Measurements from ENCODE around the gene RCN2.

RCN2 gene

GRCh38 chr15:76991048-76991447 lies 59.5 kb downstream of the RCN2 start:
- H3K36me3 ChIP-seq (ENCODE audit: insufficient read depth, low read length), result no peaks in the 10 kb centered on the region

GRCh38 chr15:76991741-76992645 lies 60.4 kb downstream of the RCN2 start:
- Histone ChIP-seq H3K9me3 (ENCODE audit: low read length) (no peaks in the 10 kb centered on the region), H3K9ac (ENCODE audit: low read length) (no peak overlapping the region), H3K4me1 (ENCODE audit: insufficient read depth, low read length) (peaks cover 13% of the 10 kb centered on the region)

More at GRCh38 chr15:76991048-76991447, 59.5 kb downstream of the RCN2 start:
- no peaks in the 10 kb centered on the region for H3K9me3 ChIP-seq (ENCODE audit: low read length)
- peaks cover 7% of the 10 kb centered on the region for H3K4me1 ChIP-seq (ENCODE audit: insufficient read depth, low read length)
- H3K9ac ChIP-seq (ENCODE audit: low read length), result no peak overlapping the region
- no peak overlapping the region for H3K27ac ChIP-seq (ENCODE audit: low read depth, low read length)
- no peaks in the 10 kb centered on the region for H3K27me3 ChIP-seq (ENCODE audit: control insufficient read depth in 1 of 2, insufficient read depth in 2 of 2, low read length in 2 of 2)
- no peak overlapping the region for H3K4me3 ChIP-seq (ENCODE audit: low read depth in 1 of 2, low read length in 2 of 2)

GRCh38 chr15:76993114-76993725 lies 61.7 kb downstream of the RCN2 start:
- Histone ChIP-seq H3K4me3 (ENCODE audit: low read depth in 1 of 2, low read length in 2 of 2) (no peak overlapping the region), H3K27me3 (ENCODE audit: control insufficient read depth in 1 of 2, insufficient read depth in 2 of 2, low read length in 2 of 2) (no peaks in the 10 kb centered on the region), H3K4me1 (ENCODE audit: insufficient read depth, low read length) (peaks cover 15% of the 10 kb centered on the region), H3K9ac (ENCODE audit: low read length) (no peak overlapping the region), H3K9me3 (ENCODE audit: low read length) (no peaks in the 10 kb centered on the region), H3K27ac (ENCODE audit: low read depth, low read length) (no peak overlapping the region), H3K36me3 (ENCODE audit: insufficient read depth, low read length) (no peaks in the 10 kb centered on the region)

More at GRCh38 chr15:76991741-76992645, 60.4 kb downstream of the RCN2 start:
- Histone ChIP-seq H3K4me3 (ENCODE audit: low read depth in 1 of 2, low read length in 2 of 2) (no peak overlapping the region), H3K36me3 (ENCODE audit: insufficient read depth, low read length) (no peaks in the 10 kb centered on the region), H3K27ac (ENCODE audit: low read depth, low read length) (no peak overlapping the region), H3K27me3 (ENCODE audit: control insufficient read depth in 1 of 2, insufficient read depth in 2 of 2, low read length in 2 of 2) (no peaks in the 10 kb centered on the region)

- Histone ChIP-seq H3K27me3 (ENCODE audit: control insufficient read depth in 1 of 2, insufficient read depth in 2 of 2, low read length in 2 of 2) (no peaks in the 10 kb centered on the region), H3K36me3 (ENCODE audit: insufficient read depth, low read length) (no peaks in the 10 kb centered on the region), H3K27ac (ENCODE audit: low read depth, low read length) (no peak overlapping the region), H3K4me1 (ENCODE audit: insufficient read depth, low read length) (peaks cover 15% of the 10 kb centered on the region), H3K9ac (ENCODE audit: low read length) (no peak overlapping the region), H3K9me3 (ENCODE audit: low read length) (no peaks in the 10 kb centered on the region), H3K4me3 (ENCODE audit: low read depth in 1 of 2, low read length in 2 of 2) (no peak overlapping the region)
Measured at GRCh38 chr15:76994001-76994400, 62.5 kb downstream of the RCN2 start.

- peak overlapping the region; percentile 12 for H3K27ac ChIP-seq (ENCODE audit: low read depth, low read length)
- no peak overlapping the region for H3K9ac ChIP-seq (ENCODE audit: low read length)
- peaks cover 15% of the 10 kb centered on the region for H3K4me1 ChIP-seq (ENCODE audit: insufficient read depth, low read length)
- H3K4me3 ChIP-seq (ENCODE audit: low read depth in 1 of 2, low read length in 2 of 2), result no peak overlapping the region
- no peaks in the 10 kb centered on the region for H3K27me3 ChIP-seq (ENCODE audit: control insufficient read depth in 1 of 2, insufficient read depth in 2 of 2, low read length in 2 of 2)
- no peaks in the 10 kb centered on the region for H3K9me3 ChIP-seq (ENCODE audit: low read length)
- no peaks in the 10 kb centered on the region for H3K36me3 ChIP-seq (ENCODE audit: insufficient read depth, low read length)
Measured at GRCh38 chr15:76994496-76994895, 62.9 kb downstream of the RCN2 start.

GRCh38 chr15:76994971-76995945 lies 63.7 kb downstream of the RCN2 start, which contains the start of gene PSTPIP1:
PSTPIP1 (plus strand) TSS chr15:76995126; CDS start chr15:76995574, 448 bp downstream.
- Histone ChIP-seq H3K9ac (ENCODE audit: low read length) (no peak within 1 kb of the TSS), H3K4me1 (ENCODE audit: insufficient read depth, low read length) (peaks cover 15% of the 10 kb centered on the region), H3K4me3 (ENCODE audit: low read depth in 1 of 2, low read length in 2 of 2) (peak within 1 kb of the TSS in 1 of 2 donors; percentile 22), H3K9me3 (ENCODE audit: low read length) (no peaks in the 10 kb centered on the region), H3K36me3 (ENCODE audit: insufficient read depth, low read length) (no peaks in the 10 kb centered on the region), H3K27me3 (ENCODE audit: control insufficient read depth in 1 of 2, insufficient read depth in 2 of 2, low read length in 2 of 2) (no peaks in the 10 kb centered on the region), H3K27ac (ENCODE audit: low read depth, low read length) (peak within 1 kb of the TSS; percentile 12)

- H3K27ac ChIP-seq (ENCODE audit: low read depth, low read length), result peak overlapping the region; percentile 17
- no peaks in the 10 kb centered on the region for H3K9me3 ChIP-seq (ENCODE audit: low read length)
- H3K36me3 ChIP-seq (ENCODE audit: insufficient read depth, low read length), result no peaks in the 10 kb centered on the region
- H3K4me3 ChIP-seq (ENCODE audit: low read depth in 1 of 2, low read length in 2 of 2), result peak overlapping the region in 1 of 2 donors; percentile 22
- no peak overlapping the region for H3K9ac ChIP-seq (ENCODE audit: low read length)
- H3K27me3 ChIP-seq (ENCODE audit: control insufficient read depth in 1 of 2, insufficient read depth in 2 of 2, low read length in 2 of 2), result no peaks in the 10 kb centered on the region
- H3K4me1 ChIP-seq (ENCODE audit: insufficient read depth, low read length), result peaks cover 15% of the 10 kb centered on the region
Measured at GRCh38 chr15:76996076-76996525, 64.6 kb downstream of the RCN2 start.

GRCh38 chr15:76996526-76997401 lies 65.2 kb downstream of the RCN2 start:
- Histone ChIP-seq H3K4me1 (ENCODE audit: insufficient read depth, low read length) (peaks cover 15% of the 10 kb centered on the region), H3K9ac (ENCODE audit: low read length) (no peak overlapping the region), H3K9me3 (ENCODE audit: low read length) (no peaks in the 10 kb centered on the region), H3K4me3 (ENCODE audit: low read depth in 1 of 2, low read length in 2 of 2) (no peak overlapping the region), H3K27me3 (ENCODE audit: control insufficient read depth in 1 of 2, insufficient read depth in 2 of 2, low read length in 2 of 2) (no peaks in the 10 kb centered on the region), H3K36me3 (ENCODE audit: insufficient read depth, low read length) (no peaks in the 10 kb centered on the region), H3K27ac (ENCODE audit: low read depth, low read length) (peak overlapping the region; percentile 17)

- Histone ChIP-seq H3K4me1 (ENCODE audit: insufficient read depth, low read length) (peaks cover 15% of the 10 kb centered on the region), H3K9ac (ENCODE audit: low read length) (no peak overlapping the region)
Measured at GRCh38 chr15:76998663-76999285, 67.2 kb downstream of the RCN2 start.

GRCh38 chr15:76999996-77000395 lies 68.4 kb downstream of the RCN2 start:
- H3K36me3 ChIP-seq (ENCODE audit: insufficient read depth, low read length), result no peaks in the 10 kb centered on the region
- no peak overlapping the region for H3K4me3 ChIP-seq (ENCODE audit: low read depth in 1 of 2, low read length in 2 of 2)
- H3K27me3 ChIP-seq (ENCODE audit: control insufficient read depth in 1 of 2, insufficient read depth in 2 of 2, low read length in 2 of 2), result no peaks in the 10 kb centered on the region
- H3K4me1 ChIP-seq (ENCODE audit: insufficient read depth, low read length), result peaks cover 15% of the 10 kb centered on the region
- H3K9me3 ChIP-seq (ENCODE audit: low read length), result no peaks in the 10 kb centered on the region
- no peak overlapping the region for H3K27ac ChIP-seq (ENCODE audit: low read depth, low read length)
- H3K9ac ChIP-seq (ENCODE audit: low read length), result no peak overlapping the region

More at GRCh38 chr15:76998663-76999285, 67.2 kb downstream of the RCN2 start:
- no peaks in the 10 kb centered on the region for H3K27me3 ChIP-seq (ENCODE audit: control insufficient read depth in 1 of 2, insufficient read depth in 2 of 2, low read length in 2 of 2)
- no peak overlapping the region for H3K4me3 ChIP-seq (ENCODE audit: low read depth in 1 of 2, low read length in 2 of 2)
- no peak overlapping the region for H3K27ac ChIP-seq (ENCODE audit: low read depth, low read length)
- no peaks in the 10 kb centered on the region for H3K36me3 ChIP-seq (ENCODE audit: insufficient read depth, low read length)
- no peaks in the 10 kb centered on the region for H3K9me3 ChIP-seq (ENCODE audit: low read length)

All from muscle layer of colon (tissue), 2 donors.